Measurements from ENCODE around the gene TDRD7.

The TDRD7 gene

DNA sequence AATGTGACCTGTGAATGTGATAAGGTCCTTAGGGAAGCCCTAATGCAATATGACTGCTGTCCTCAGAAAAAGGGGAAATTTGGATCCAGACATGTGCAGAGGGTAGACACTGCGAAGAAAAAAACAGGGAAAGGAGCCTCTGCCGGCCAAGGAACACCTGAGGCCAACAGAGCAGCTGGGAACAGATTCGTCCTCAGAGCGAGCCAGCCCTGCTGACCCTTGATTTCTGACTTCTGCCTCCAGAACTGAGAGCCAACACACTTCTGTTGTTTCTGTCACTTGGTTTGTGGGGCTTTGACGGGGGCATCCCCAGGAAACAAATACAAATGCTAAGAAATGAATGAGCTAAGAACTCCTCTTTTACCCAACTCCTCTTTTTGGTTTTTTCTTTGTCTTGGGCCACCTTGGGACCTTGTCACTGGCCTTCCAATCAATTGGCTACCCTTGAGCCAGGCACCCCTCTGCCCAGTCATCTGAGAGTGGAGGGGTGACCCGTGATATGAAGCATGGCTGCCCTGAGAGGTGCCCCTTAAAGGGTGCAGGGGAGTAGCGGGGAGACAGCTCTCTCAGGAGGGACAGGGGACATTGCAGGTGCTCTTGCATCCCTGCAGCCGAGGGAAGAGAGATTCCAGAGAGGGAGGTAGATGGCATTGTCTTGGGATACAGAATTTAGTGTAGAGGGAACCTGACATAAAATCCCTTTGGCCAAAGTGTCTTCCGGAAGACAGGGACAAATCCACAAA, 106.4 kb downstream of the TDRD7 start:
- peaks cover 3% of the 10 kb centered on the region for H3K27me3 ChIP-seq (ENCODE audit: insufficient read depth, poor library complexity, severe bottlenecking)
- H3K27ac ChIP-seq (replicated peaks): no peak overlapping the region
- DNase-seq (ENCODE audit: low read depth in 1 of 2, low spot score in 1 of 2): no peak
- TF ChIP-seq CTCF (IDR thresholded peaks at IDR 0.05; ENCODE audit: insufficient read depth, low read length): no peak
- TF ChIP-seq SPI1 (IDR thresholded peaks at IDR 0.05; ENCODE audit: borderline replicate concordance, low read depth): no peak
- TF ChIP-seq POLR2AphosphoS5 (IDR thresholded peaks at IDR 0.05; ENCODE audit: low read depth): no peak
- no peak for TF ChIP-seq REST (IDR thresholded peaks at IDR 0.05; ENCODE audit: insufficient replicate concordance, low read depth)
- no peak for TF ChIP-seq GABPA (IDR thresholded peaks at IDR 0.05; ENCODE audit: low read depth)
- no peak overlapping the region for H3K4me3 ChIP-seq (replicated peaks; ENCODE audit: insufficient read depth, low read length)

- peaks cover 3% of the 10 kb centered on the region for H3K27me3 ChIP-seq (ENCODE audit: insufficient read depth, poor library complexity, severe bottlenecking)
- no peak for DNase-seq (ENCODE audit: low read depth in 1 of 2, low spot score in 1 of 2)
- no peak overlapping the region for H3K27ac ChIP-seq (replicated peaks)
- no peak overlapping the region for H3K4me3 ChIP-seq (replicated peaks; ENCODE audit: insufficient read depth, low read length)
- TF ChIP-seq REST (IDR thresholded peaks at IDR 0.05; ENCODE audit: insufficient replicate concordance, low read depth) (no peak), POLR2AphosphoS5 (IDR thresholded peaks at IDR 0.05; ENCODE audit: low read depth) (no peak), CTCF (IDR thresholded peaks at IDR 0.05; ENCODE audit: insufficient read depth, low read length) (no peak), SPI1 (IDR thresholded peaks at IDR 0.05; ENCODE audit: borderline replicate concordance, low read depth) (no peak), GABPA (IDR thresholded peaks at IDR 0.05; ENCODE audit: low read depth) (no peak)
Measured at GRCh38 chr9:97518909-97519307, 107.0 kb downstream of the TDRD7 start.

GRCh38 chr9:97519441-97519970, 107.6 kb downstream of the TDRD7 start:
- DNase-seq (ENCODE audit: low read depth in 1 of 2, low spot score in 1 of 2): no peak
- Histone ChIP-seq H3K27me3 (ENCODE audit: insufficient read depth, poor library complexity, severe bottlenecking) (peaks cover 3% of the 10 kb centered on the region), H3K27ac (replicated peaks) (no peak overlapping the region), H3K4me3 (replicated peaks; ENCODE audit: insufficient read depth, low read length) (no peak overlapping the region)
- no peak for TF ChIP-seq POLR2AphosphoS5 (IDR thresholded peaks at IDR 0.05; ENCODE audit: low read depth)
- TF ChIP-seq GABPA (IDR thresholded peaks at IDR 0.05; ENCODE audit: low read depth): no peak
- TF ChIP-seq REST (IDR thresholded peaks at IDR 0.05; ENCODE audit: insufficient replicate concordance, low read depth): no peak
- no peak for TF ChIP-seq SPI1 (IDR thresholded peaks at IDR 0.05; ENCODE audit: borderline replicate concordance, low read depth)
- TF ChIP-seq CTCF (IDR thresholded peaks at IDR 0.05; ENCODE audit: insufficient read depth, low read length): no peak

Data from HL-60 (cell line).